NT2/D1 (cell line): ENCODE measurements around the gene GNAQ.

Source experiments
- SUZ12 ChIP-seq: IDR thresholded peaks from 2 replicates; pipeline ENCODE4 v1.6.1; 2011; ENCODE audit not compliant: insufficient read length, insufficient read depth; ENCODE audit errors: extremely low read depth
- YY1 ChIP-seq: IDR thresholded peaks from 2 replicates; pipeline ENCODE4 v1.6.1; 2011; ENCODE audit not compliant: insufficient read length, insufficient read depth

DNA sequence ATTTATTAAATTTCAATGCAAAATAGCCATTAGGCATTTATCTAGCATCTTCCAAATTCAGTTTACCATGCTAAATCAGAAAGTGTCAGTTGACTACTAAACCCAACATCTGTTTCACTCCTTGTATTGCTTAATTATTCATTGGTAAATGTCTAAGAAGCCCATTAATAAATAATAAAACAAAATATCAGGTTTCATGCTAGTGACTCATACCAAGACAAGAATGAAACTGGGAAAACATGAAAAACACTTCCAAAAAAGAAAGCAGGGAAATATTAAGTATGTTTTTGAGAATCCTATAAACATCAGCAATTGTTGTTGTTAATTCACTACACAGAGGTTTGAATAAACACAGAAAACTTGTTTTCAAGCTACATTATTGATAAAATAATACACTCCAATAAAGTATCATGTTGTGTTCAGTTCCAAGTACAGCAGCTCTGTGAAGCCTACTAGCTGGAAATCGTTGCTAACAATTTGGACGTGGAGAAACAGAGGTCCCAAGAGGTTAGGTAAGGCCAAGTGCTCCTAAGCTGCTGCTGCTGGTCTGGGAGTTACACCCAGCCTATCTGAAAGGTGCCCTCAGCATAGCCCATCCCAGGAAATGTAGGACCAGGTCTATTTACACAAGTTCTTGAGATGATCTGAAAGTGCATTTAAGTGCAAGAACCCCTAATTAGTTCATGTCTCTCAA, 78.8 kb downstream of the GNAQ start:
- no peak for TF ChIP-seq YY1
- TF ChIP-seq SUZ12 = no peak
